HG02763 (cell line): ENCODE measurements around the gene IFNL3.
"Not testable (repeated sequence)": the region's sequence is repeated elsewhere in the genome, so short reads cannot be mapped to it uniquely, and the experiment has no call there.

Experiments used
- ATAC-seq: cut with Tn5 transposase; IDR thresholded peaks from one replicate; pipeline ENCODE4 v1.9.1; 2021; ENCODE audit warnings: mild to moderate bottlenecking, moderate library complexity; ENCODE audit not compliant: unreplicated experiment

Gene IFNL3

GRCh38 chr19:39218230-39219007 is 26.4 kb downstream of the IFNL3 start:
- no peak for ATAC-seq

GRCh38 chr19:39217094-39217493 is 27.7 kb downstream of the IFNL3 start:
- no peak for ATAC-seq

- not testable (repeated sequence) for ATAC-seq
Observed at GRCh38 chr19:39215323-39215722, 29.5 kb downstream of the IFNL3 start.

- no peak for ATAC-seq
Observed at GRCh38 chr19:39212375-39212742, 32.4 kb downstream of the IFNL3 start.

DNA sequence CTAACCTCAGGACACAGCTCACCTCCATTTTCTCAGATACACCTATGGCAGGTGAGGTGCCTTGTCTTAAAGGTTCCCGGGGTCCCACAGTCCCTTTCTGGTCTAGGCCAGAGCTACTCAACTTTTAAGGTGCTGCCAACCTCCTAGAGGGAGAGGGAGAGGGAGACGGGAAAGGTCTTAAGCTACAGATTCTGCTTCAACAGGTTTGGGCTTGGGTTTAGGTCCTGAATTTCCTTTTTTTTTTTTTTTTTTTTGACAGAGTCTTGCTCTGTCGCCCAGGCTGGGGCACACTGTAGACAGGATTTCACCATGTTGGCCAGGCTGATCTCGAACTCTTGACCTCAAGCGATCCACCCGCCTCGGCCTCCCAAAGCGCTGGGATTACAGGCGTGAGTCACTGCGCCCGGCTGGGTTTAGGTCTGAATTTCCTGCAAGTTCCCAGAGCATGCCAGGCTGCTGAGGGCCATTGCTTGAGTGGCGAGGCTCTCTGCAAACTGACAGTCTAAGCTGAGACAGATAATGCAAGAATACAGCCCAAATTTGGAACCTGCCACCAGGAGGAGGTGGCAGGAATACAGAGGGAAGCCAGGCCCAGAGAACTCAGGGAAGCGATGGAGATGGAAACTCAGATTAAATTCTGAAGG is 33.0 kb downstream of the IFNL3 start:
- no peak for ATAC-seq

GRCh38 chr19:39209196-39209595 is 35.6 kb downstream of the IFNL3 start:
- no peak for ATAC-seq

- no peak for ATAC-seq
Observed at GRCh38 chr19:39208175-39208795, 36.5 kb downstream of the IFNL3 start.

DNA sequence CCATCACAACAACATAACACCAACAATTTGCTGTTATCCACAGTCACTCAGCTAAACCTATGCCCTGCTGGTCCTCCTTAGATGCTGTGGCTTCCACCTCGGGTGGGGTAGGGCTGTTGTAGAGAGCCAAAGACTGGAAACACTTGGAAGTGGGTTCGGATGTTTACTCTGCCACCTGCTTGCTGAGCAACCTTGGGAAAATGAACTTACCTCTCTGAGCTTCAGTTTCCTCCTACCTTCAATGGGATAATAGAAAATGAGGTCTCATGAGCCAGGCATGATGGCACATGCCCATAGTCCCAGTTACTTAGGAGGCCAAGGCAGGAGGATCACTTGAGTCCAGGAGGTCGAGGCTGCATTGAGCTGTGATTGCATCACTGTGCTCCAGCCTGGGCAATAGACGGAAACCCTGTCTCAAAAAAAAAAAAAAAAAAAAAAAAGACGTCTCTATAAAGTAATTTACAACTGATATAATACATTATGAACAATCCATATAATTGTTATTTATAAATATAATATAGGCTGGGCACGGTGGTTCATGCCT is 37.4 kb downstream of the IFNL3 start:
- ATAC-seq: no peak

- no peak for ATAC-seq
Observed at GRCh38 chr19:39206122-39206521, 38.7 kb downstream of the IFNL3 start.

- no peak for ATAC-seq
Observed at GRCh38 chr19:39205449-39205764, 39.4 kb downstream of the IFNL3 start.

GRCh38 chr19:39203372-39204341 is 41.1 kb downstream of the IFNL3 start, which contains the start of gene SYCN:
Gene SYCN, minus strand, starts transcription at chr19:39204263. Its CDS starts 9 bp downstream, at chr19:39204254.
- ATAC-seq: no peak

GRCh38 chr19:39202998-39203355 is 41.8 kb downstream of the IFNL3 start:
- no peak for ATAC-seq

DNA sequence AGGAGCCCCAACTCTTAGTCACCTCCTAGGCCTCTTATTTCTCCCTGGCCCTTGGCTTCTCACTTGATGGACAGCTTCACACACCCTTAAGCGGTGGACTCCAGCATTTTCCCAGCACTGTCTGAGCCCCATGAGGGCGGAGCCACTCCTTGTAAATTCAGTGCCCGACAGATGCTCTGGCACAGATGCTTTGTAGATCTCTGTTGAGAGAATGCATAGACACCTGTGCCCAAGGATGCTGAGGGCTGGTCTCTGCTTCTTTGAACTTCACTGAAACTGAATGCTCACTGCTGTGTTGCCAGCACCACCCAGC is 44.0 kb downstream of the IFNL3 start:
- no peak for ATAC-seq

DNA sequence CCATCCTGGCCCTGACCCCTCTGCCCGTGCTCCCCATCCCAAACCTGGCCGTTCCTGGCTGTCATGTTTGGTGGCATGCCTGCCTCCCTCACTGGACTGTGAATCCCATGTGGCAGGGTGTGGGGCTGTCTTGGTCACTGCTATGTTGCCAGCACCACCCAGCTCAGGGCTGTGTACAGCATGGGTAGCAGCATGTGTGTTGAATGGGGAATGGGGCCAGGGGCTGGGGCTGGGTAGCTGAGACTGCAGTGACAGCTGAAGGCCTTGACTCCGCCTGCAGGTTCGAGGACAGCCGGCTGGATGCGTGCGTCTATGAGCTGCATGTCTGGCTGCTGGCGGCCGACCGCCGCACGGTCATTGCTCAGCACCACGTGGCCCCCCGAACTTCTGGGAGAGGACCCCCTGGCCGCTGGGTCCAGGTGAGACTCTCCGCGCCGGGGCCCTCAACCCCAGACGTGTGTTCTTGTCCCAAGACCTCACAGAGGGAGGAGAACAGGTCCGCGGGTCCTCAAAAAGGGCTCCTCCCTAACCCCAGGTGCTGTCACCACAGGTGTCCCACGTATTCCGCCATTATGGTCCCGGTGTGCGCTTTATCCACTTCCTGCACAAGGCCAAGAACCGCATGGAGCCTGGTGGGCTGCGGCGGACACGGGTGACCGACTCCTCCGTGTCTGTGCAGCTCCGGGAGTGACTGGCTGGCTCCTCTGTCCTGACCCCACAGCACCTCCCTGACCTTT is 44.6 kb downstream of the IFNL3 start:
- ATAC-seq: no peak

DNA sequence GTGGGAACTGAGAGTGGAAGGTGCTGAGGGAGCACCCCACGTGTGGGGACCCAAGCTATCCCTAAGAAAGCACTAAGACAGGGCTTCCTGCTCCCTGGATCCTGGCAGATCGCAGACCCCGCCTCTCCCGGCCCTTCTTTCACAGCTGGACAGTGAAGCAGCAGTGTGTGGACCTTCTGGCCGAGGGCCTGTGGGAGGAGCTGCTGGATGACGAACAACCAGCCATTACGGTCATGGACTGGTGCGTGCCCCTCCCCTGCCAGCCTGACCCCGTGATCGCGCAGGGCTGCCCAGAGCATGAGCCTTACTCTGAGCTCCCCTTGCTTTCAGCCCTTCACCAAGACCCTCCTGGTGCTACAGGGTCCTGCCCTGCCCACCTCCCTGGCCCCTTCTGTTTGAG is 45.8 kb downstream of the IFNL3 start:
- ATAC-seq: no peak

DNA sequence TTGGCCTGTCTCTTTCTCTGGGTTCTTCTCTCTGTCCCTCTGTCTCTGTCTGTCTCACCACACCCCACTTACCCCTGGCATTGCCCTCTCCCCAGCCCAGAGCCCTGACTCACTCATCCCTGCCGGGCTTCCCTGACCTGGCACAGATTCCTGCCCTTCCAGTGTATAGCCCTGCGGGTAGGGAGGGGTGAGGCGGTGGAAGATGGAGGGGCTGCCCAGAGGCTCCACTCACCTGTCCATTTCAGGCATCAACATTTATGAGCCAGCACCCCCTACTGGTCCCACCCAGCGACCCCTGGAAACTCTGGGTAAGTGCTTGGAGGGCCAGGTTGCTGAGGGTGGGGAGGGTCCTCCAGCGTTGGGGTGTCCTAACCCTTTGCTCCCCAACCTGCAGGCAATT is 47.0 kb downstream of the IFNL3 start:
- ATAC-seq: no peak

GRCh38 chr19:39196860-39197562 is 47.8 kb downstream of the IFNL3 start, which contains the start of gene NCCRP1:
Gene NCCRP1, plus strand, starts transcription at chr19:39196964. Its CDS starts 19 bp downstream, at chr19:39196983.
- ATAC-seq: no peak

DNA sequence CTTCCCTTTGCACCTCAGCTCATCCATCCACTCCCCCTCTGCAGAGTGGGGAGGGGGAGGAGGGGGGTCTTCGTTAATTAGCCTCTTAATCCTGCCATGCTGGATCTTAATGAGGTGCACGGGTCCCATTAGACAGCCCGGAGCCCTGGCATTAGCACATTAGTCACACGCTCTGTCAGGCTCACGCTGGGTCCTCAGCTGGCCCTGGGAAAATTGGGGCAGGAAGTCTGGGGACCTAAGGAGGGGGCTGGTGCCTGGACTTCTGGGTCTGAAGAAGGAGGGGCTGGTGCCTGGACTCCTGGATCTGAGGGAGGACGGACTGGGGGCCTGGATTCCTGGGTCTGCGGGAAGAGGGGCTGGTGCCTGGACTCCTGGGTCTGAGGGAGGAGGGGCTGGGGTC is 48.5 kb downstream of the IFNL3 start:
- no peak for ATAC-seq

- ATAC-seq: no peak
Observed at GRCh38 chr19:39195755-39196154, 49.1 kb downstream of the IFNL3 start.
